Thyroid gland (tissue), 4 donors: ENCODE results near the gene EPHA8. TPM values are rescaled to one million over a fixed set of nuclear protein-coding genes. Genes with fewer than 3 reads are reported as not detected.

Source experiments
- DNase-seq, 2 donors: peaks; one replicate each; pipeline ENCODE4 v3.0.0-alpha.2; 2019
- H3K27ac ChIP-seq, 3 donors: fragments of 200-600 bp; sonication (generic); 1 replicate in 2 of 3; 2 replicates in 1 of 3; pipeline ENCODE4 v1.5.1; 2016 to 2019; ENCODE audit warnings: mild to moderate bottlenecking in 1 of 3, moderate library complexity in 1 of 3
- H3K27me3 ChIP-seq: fragments of 200-600 bp; sonication (generic); one replicate; pipeline ENCODE4 v1.5.1; 2019
- H3K36me3 ChIP-seq, 2 donors: fragments of 200-600 bp; sonication (generic); one replicate each; pipeline ENCODE4 v1.5.1; 2016 to 2019
- H3K4me1 ChIP-seq, 2 donors: fragments of 200-600 bp; sonication (generic); one replicate each; pipeline ENCODE4 v1.5.1; 2017 to 2019
- H3K4me3 ChIP-seq, 3 donors: fragments of 200-600 bp; sonication (generic); replicated peaks in 1 of 3; 1 replicate in 2 of 3; 2 replicates in 1 of 3; pipeline ENCODE4 v1.5.1; 2016; ENCODE audit warnings: mild to moderate bottlenecking in 1 of 3
- H3K9me3 ChIP-seq: fragments of 200-600 bp; sonication (generic); one replicate; pipeline ENCODE4 v1.5.1; 2017
- POLR2A ChIP-seq, 2 donors: fragments of 450-650 bp; IDR thresholded peaks; one replicate each; pipeline ENCODE4 v1.6.1; 2017; ENCODE audit warnings: antibody characterized with exemption in 2 of 2, mild to moderate bottlenecking in 2 of 2, moderate library complexity in 1 of 2
- WGBS, 2 donors: methylation state at CpG; one replicate each; pipeline ENCODE4 v1.1.5; 2017; 5-methylcytosine and 5-hydroxymethylcytosine counted together
- intact Hi-C: fragments of 100-400 bp; cut with DNase I; formaldehyde crosslinking; loops from one replicate; pipeline ENCODE4 v1.15.1; 2023
- total RNA-seq, 4 donors: library from RNA; depleted of rRNA; stranded (reverse); fragments of >200 nt; gene quantifications; one replicate each; pipeline ENCODE4 v1.2.3, GENCODE V29; 2016
- TF ChIP-seq, protein P1 (sequence below), 6 experiments: fragments of 200-600 bp in 3 of 6; fragments of 450-650 bp in 3 of 6; sonication (generic) in 3 of 6; IDR thresholded peaks; one replicate each; pipeline ENCODE4 v1.5.1; 2016 to 2019; ENCODE audit warnings: antibody characterized with exemption in 6 of 6, mild to moderate bottlenecking in 2 of 6, inconsistent platforms in 1 of 6, moderate library complexity in 1 of 6

EPHA8 gene
- total RNA-seq, 4 donors from 2014 or later = not detected

DNA sequence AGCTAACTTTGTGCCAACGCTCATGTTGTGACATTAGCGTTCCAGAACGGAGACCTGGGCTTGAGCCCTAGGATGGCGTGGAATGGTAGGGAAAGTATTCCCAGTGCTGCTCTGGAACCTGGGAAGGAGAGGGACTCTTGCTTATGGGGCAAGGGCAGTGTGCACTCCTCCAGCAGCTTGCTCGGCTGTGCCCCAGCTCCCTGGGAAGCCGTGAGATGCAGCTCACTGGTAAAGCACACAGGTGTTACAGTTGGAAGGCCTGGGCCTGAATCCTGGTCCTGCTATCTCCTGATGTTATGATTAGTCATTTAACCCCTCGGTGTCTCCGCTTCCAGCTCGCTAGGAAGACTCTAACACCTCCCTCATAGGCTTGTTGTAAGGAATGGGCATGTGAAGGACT lies 42.4 kb upstream of the EPHA8 start:
- Histone ChIP-seq H3K4me3 (no peak overlapping the region), H3K36me3 (peaks cover 39 to 50% of the 10 kb centered on the region in 2 donors)
- intact Hi-C loops = no loop called here

GRCh38 chr1:22521692-22522091 lies 41.6 kb upstream of the EPHA8 start:
- Histone ChIP-seq H3K4me3 (no peak overlapping the region), H3K4me1 (peaks cover 0 to 15% of the 10 kb centered on the region in 2 donors), H3K27me3 (no peaks in the 10 kb centered on the region), H3K9me3 (no peaks in the 10 kb centered on the region), H3K27ac (no peak overlapping the region), H3K36me3 (peaks cover 44 to 53% of the 10 kb centered on the region in 2 donors)
- 90 to 96% methylated on average over 2 to 4 of the region's 4 CpGs for WGBS, 2 donors
- DNase-seq = no peak
- TF ChIP-seq, protein P1, sequence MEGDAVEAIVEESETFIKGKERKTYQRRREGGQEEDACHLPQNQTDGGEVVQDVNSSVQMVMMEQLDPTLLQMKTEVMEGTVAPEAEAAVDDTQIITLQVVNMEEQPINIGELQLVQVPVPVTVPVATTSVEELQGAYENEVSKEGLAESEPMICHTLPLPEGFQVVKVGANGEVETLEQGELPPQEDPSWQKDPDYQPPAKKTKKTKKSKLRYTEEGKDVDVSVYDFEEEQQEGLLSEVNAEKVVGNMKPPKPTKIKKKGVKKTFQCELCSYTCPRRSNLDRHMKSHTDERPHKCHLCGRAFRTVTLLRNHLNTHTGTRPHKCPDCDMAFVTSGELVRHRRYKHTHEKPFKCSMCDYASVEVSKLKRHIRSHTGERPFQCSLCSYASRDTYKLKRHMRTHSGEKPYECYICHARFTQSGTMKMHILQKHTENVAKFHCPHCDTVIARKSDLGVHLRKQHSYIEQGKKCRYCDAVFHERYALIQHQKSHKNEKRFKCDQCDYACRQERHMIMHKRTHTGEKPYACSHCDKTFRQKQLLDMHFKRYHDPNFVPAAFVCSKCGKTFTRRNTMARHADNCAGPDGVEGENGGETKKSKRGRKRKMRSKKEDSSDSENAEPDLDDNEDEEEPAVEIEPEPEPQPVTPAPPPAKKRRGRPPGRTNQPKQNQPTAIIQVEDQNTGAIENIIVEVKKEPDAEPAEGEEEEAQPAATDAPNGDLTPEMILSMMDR (IDR thresholded peaks at IDR 0.05) = no peak
- no peak for TF ChIP-seq POLR2A (IDR thresholded peaks at IDR 0.05)
- intact Hi-C loops = no loop called here

More for the DNA sequence above, 42.4 kb upstream of the EPHA8 start:
- Histone ChIP-seq H3K4me1 (peaks cover 0 to 15% of the 10 kb centered on the region in 2 donors), H3K27ac (no peak overlapping the region), H3K9me3 (no peaks in the 10 kb centered on the region), H3K27me3 (no peaks in the 10 kb centered on the region)
- TF ChIP-seq POLR2A (IDR thresholded peaks at IDR 0.05) = no peak
- TF ChIP-seq, protein P1 (IDR thresholded peaks at IDR 0.05) = no peak
- no peak for DNase-seq
- WGBS, 2 donors = 94 to 97% methylated on average over 9 of the region's 9 CpGs

DNA sequence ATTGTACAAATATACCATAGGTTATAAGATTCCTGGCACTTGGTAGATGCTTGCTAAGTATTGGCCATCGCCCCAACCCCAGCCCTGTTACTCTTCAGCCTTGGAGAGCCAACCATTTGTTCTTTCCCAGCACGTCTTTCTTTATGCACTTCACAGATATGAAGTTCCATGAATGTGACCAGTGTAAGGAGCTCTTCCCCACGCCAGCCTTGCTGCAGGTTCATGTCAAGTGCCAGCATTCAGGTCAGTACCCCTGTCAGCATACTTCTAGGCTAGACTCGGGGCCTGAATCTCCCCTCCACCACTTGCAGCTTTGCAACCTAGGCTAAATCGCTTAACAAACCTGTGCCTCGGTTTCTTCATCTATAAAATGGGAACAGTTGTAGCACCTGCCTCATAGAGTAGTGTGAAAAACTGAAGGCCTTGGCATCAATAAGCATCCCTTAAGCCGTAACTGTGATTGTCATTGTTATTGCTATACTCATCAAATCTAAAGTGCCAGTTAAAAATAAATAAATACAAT lies 41.0 kb upstream of the EPHA8 start:
- Histone ChIP-seq H3K27me3 (no peaks in the 10 kb centered on the region), H3K27ac (no peak overlapping the region), H3K4me3 (no peak overlapping the region), H3K4me1 (peaks cover 0 to 15% of the 10 kb centered on the region in 2 donors), H3K36me3 (peaks cover 49 to 53% of the 10 kb centered on the region in 2 donors), H3K9me3 (no peaks in the 10 kb centered on the region)
- DNase-seq = no peak
- no peak for TF ChIP-seq POLR2A (IDR thresholded peaks at IDR 0.05)
- TF ChIP-seq, protein P1 (IDR thresholded peaks at IDR 0.05) = no peak
- intact Hi-C loops = no loop called here
- WGBS, 2 donors = 97 to 98% methylated on average over 7 of the region's 7 CpGs

DNA sequence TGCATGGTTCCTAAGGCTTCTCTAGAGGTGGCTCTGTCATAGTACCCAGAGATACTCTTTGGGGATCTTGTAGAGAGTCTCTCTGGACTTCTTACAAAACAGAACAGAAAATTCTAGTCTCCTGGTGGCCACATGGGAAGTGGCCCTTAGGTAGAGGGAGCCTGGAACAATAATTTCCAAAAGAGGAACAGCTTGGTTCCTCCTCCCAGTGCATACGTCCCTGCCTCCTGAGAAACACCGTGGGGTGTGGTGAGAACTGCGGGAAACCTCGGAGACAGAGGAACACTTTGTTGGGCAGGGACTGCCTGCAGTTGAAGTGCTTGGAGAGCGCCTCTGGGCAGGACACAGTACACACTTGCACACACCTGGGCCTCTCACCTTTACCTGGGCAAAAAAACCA lies 38.8 kb upstream of the EPHA8 start:
- Histone ChIP-seq H3K27me3 (no peaks in the 10 kb centered on the region), H3K9me3 (no peaks in the 10 kb centered on the region), H3K4me3 (no peak overlapping the region), H3K27ac (peak overlapping the region in 2 of 3 donors; percentile 40 to 41), H3K4me1 (peaks cover 0 to 15% of the 10 kb centered on the region in 2 donors), H3K36me3 (peaks cover 47 to 52% of the 10 kb centered on the region in 2 donors)
- 66% methylated on average over 5 of the region's 5 CpGs for WGBS, 2 donors
- peak; percentile 10 to 39 for DNase-seq
- intact Hi-C loops = no loop called here
- TF ChIP-seq POLR2A (IDR thresholded peaks at IDR 0.05) = no peak
- TF ChIP-seq, protein P1 (IDR thresholded peaks at IDR 0.05) = no peak

DNA sequence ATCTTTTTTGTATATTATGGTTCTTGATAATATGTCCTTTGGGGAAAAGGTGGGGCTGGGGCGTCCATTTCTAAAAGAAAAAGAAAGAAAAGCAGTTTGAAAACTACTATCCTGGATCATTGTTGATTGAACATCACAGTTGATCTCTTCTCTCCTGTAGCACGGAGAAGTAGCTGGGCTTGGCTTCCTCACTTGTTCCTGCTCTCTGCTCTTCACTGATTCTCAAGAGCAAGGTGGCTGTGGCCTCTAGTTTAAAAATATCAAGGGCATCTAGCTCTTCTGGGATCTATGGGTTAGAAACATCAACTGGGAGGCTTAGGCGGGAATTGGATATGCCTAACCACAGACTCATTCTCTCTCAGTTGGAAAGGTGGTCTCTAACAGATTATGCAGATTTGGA lies 38.1 kb upstream of the EPHA8 start:
- H3K4me1 ChIP-seq = peaks cover 0 to 16% of the 10 kb centered on the region in 2 donors
- no peak overlapping the region for H3K4me3 ChIP-seq
- peak overlapping the region in 2 of 3 donors; percentile 40 to 41 for H3K27ac ChIP-seq
- no peaks in the 10 kb centered on the region for H3K27me3 ChIP-seq
- intact Hi-C loops = no loop called here
- H3K9me3 ChIP-seq = no peaks in the 10 kb centered on the region
- peak; percentile 61 to 65 for DNase-seq
- H3K36me3 ChIP-seq = peaks cover 40 to 46% of the 10 kb centered on the region in 2 donors
- 37 to 59% methylated on average over 3 of the region's 3 CpGs for WGBS, 2 donors
- TF ChIP-seq POLR2A (IDR thresholded peaks at IDR 0.05) = no peak
- TF ChIP-seq, protein P1 (IDR thresholded peaks at IDR 0.05) = no peak
